ENCODE results near the gene USP8.
"Not testable (repeated sequence)": the region's sequence is repeated elsewhere in the genome, so short reads cannot be mapped to it uniquely, and the experiment has no call there.

Gene USP8

DNA sequence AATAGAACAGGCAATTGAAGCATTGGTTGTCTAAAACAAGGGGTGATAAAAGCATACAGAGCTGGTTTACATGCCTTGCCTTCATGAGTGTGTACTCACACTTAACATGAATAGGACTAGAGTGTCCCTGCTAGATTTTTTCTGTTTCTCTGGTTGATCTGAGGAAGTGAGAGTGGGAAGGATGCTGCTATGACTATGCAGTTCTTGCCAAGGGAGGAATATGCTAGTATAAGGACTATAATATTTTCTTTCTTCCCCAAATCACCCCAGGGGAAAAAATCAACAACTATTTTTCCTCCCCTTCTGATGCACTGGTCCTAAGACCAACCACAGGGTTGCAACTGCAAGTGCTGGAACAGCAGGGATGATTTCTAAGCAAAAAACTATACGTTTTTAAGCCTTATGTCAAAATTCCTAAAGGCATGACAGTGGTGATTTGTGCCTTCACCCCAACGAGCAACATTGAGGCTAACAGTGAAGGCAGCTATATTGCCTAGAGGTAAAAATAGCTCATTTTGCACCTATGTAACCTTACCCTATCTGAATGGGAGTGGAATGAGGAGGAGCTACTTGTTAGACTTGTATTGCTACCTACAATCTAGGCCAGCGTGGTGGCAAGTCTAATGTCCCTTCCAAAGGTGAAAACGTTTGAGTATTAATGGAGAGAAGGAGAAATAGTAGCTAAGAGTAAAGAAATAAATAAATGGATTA lies 33.5 kb upstream of the USP8 start:
- TF ChIP-seq, protein P1, sequence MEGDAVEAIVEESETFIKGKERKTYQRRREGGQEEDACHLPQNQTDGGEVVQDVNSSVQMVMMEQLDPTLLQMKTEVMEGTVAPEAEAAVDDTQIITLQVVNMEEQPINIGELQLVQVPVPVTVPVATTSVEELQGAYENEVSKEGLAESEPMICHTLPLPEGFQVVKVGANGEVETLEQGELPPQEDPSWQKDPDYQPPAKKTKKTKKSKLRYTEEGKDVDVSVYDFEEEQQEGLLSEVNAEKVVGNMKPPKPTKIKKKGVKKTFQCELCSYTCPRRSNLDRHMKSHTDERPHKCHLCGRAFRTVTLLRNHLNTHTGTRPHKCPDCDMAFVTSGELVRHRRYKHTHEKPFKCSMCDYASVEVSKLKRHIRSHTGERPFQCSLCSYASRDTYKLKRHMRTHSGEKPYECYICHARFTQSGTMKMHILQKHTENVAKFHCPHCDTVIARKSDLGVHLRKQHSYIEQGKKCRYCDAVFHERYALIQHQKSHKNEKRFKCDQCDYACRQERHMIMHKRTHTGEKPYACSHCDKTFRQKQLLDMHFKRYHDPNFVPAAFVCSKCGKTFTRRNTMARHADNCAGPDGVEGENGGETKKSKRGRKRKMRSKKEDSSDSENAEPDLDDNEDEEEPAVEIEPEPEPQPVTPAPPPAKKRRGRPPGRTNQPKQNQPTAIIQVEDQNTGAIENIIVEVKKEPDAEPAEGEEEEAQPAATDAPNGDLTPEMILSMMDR (IDR thresholded peaks at IDR 0.05; ENCODE audit: control insufficient read depth, extremely low read depth, insufficient read depth): no peak
- no peak overlapping the region for H3K4me3 ChIP-seq (ENCODE audit: low read depth, low read length)
- DNase-seq (ENCODE audit: low read depth): no peak

DNA sequence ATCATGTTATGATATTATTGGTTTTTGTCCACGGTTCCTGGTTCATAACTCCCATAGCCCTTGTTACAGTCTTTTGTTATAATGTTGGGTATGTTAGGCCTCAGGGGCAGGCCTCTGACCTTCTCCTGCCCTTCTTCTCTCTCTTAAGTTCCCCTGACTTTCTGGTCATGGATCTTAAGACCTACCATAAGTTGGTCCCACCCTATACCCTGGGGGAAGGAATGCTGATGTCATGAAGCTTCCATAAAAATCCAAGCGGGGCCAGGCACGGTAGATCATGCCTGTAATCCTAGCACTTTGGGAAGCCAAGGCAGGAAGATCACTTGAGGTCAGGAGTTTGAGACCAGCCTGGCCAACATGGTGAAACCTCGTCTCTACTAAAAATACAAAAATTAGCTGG lies 32.6 kb upstream of the USP8 start:
- DNase-seq (ENCODE audit: low read depth): not testable (repeated sequence)

DNA sequence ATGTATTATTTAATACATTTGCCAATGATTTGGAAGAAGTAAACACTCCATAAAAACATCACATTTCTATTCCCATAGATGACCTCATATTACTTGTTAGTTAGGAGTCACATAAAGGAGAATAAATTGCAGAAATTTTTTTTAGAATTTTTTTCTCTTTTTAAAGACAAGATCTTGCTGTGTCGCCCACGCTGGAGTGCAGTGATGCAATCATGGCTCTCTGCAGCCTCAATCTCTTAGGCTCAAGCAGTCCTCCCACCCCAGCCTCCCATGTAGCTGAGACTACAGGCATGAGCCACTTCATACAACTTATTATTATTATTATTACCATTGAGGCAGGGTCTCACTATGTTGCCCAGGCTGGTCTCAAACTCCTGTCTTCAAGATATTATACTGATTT lies 12.3 kb upstream of the USP8 start:
- DNase-seq (ENCODE audit: low read depth): no peak
- TF ChIP-seq, protein P1 (IDR thresholded peaks at IDR 0.05; ENCODE audit: control insufficient read depth, extremely low read depth, insufficient read depth): no peak
- H3K4me3 ChIP-seq (ENCODE audit: low read depth, low read length): no peak overlapping the region

More for the DNA sequence above, 32.6 kb upstream of the USP8 start:
- not testable (repeated sequence) for H3K4me3 ChIP-seq (ENCODE audit: low read depth, low read length)

DNA sequence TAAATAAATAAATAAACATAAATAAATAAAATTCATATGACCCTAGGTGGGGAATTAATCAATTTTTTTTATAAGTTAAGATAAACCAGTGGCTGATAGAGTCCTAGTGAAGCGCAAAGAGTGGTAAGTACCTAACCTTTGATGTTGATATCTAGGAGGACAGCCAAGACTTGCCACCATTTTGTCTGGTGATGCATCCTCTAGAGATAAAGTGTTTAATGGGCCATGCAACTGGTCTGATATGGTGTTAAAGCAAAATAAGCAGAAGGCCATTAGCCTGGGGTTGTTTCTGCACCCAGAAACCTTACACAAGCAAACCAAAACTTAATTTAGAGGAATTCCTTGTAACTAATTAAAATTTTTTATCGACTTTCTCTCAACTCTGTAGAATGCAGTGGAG lies 9.6 kb upstream of the USP8 start:
- no peak for DNase-seq (ENCODE audit: low read depth)
- H3K4me3 ChIP-seq (ENCODE audit: low read depth, low read length): no peak overlapping the region
- TF ChIP-seq, protein P1 (IDR thresholded peaks at IDR 0.05; ENCODE audit: control insufficient read depth, extremely low read depth, insufficient read depth): no peak

DNA sequence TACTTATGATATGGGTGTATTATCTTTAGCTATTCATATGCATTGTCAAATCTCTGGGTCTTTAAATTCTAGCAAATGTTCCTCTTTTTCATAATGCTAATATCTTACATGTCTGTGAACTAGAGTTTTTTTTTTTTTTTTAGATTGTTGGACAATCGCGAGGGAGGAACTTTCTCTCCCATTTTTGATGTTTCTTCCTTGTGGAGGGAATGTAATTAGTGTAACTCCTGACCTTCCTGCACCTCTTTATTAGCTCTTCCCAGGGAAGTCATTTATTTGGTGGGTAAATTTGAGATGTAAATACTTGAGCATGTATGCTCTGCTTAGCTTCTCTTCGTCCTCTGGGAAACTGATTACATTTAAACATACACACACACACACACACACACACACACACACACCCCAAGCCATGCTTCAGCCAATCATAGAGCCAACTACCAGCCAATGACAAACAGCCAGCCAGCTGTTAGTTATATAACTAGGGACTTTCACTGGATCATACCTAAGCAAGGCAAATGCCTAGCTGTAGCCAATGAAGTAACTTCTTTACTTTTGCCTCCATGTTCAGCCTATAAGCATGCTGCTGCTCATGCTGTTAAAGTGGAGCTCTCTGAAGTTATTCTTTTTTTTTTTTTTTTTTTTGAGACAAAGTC lies 8.3 kb upstream of the USP8 start:
- H3K4me3 ChIP-seq (ENCODE audit: low read depth, low read length): no peak overlapping the region
- TF ChIP-seq, protein P1 (IDR thresholded peaks at IDR 0.05; ENCODE audit: control insufficient read depth, extremely low read depth, insufficient read depth): no peak
- DNase-seq (ENCODE audit: low read depth): no peak

DNA sequence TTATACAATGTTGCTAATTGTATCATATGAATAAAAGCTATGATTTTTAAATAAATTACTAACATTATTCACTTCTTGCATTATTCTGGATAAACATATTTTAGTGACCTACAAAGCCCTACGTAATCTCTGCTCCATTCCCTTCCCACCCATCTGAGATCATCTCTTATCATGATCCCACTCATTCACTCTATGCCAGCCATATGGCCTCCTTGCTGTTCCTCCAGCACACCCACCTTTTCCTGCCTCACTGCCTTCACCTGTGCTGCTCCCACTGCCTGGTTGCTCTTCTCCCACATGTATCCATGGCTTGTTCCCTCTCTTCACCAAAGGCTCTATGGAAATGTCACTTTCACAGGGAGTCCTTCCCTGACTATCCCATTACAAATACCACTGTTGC lies 7.3 kb upstream of the USP8 start:
- TF ChIP-seq, protein P1 (IDR thresholded peaks at IDR 0.05; ENCODE audit: control insufficient read depth, extremely low read depth, insufficient read depth): no peak
- H3K4me3 ChIP-seq (ENCODE audit: low read depth, low read length): no peak overlapping the region
- DNase-seq (ENCODE audit: low read depth): no peak

DNA sequence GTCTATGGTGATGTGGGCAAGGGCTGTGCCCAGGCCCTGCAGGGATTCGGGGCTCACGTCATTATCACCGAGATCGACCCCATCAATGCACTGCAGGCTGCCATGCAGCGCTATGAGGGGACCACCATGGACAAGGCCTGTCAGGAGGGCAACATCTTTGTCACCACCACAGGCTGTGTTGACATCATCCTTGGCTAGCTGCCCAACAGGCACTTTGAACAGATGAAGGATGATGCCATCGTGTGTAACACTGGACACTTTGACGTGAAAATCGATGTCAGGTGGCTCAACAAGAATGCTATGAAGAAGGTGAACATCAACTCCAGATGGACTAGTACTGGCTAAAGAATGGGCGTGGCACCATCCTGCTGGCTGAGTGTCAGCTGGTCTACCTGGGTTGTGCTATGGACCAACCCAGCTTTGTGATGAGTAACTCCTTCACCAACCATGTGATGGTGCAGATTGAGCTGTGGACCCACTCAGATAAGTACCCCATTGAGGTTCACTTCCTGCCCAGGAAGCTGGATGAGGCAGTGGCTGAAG lies 6.1 kb upstream of the USP8 start:
- no peak overlapping the region for H3K4me3 ChIP-seq (ENCODE audit: low read depth, low read length)
- DNase-seq (ENCODE audit: low read depth): no peak
- TF ChIP-seq, protein P1 (IDR thresholded peaks at IDR 0.05; ENCODE audit: control insufficient read depth, extremely low read depth, insufficient read depth): no peak

Data from LNCaP clone FGC (cell line).